ENCODE data around the gene GANC.

DNA sequence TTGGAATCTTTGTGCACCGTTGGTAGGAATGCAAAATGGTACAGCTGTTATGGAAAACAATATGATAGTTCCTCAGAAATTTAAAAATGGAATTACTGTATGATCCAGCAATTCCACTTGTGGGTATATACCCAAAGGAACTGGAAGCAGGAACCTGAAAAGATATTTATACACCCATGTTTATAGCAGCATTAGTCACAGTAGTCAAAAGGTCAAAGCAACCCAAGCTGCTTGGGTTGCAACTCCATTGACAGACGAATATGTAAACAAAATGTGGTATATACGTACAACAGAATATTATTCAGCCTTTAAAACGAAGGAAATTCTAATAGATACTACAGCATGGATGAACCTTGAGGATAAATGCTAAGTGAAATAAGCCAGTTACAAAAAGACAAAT lies 51.3 kb downstream of the GANC start:
- TF ChIP-seq, protein P1, sequence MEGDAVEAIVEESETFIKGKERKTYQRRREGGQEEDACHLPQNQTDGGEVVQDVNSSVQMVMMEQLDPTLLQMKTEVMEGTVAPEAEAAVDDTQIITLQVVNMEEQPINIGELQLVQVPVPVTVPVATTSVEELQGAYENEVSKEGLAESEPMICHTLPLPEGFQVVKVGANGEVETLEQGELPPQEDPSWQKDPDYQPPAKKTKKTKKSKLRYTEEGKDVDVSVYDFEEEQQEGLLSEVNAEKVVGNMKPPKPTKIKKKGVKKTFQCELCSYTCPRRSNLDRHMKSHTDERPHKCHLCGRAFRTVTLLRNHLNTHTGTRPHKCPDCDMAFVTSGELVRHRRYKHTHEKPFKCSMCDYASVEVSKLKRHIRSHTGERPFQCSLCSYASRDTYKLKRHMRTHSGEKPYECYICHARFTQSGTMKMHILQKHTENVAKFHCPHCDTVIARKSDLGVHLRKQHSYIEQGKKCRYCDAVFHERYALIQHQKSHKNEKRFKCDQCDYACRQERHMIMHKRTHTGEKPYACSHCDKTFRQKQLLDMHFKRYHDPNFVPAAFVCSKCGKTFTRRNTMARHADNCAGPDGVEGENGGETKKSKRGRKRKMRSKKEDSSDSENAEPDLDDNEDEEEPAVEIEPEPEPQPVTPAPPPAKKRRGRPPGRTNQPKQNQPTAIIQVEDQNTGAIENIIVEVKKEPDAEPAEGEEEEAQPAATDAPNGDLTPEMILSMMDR (IDR thresholded peaks at IDR 0.05), result no peak
- TF ChIP-seq EP300 (IDR thresholded peaks at IDR 0.05; ENCODE audit: low read depth) (no peak), POLR2A (IDR thresholded peaks at IDR 0.05) (no peak)
